H1 (cell line): Measurements from ENCODE around the gene STAT4. TPM values are rescaled to one million over a fixed set of nuclear protein-coding genes. Genes with fewer than 3 reads are reported as not detected.

Experiments
- CTCF ChIA-PET: fragments of 300-600 bp; sonication (Branson Sonifier 250); formaldehyde crosslinking; loops from one replicate; lab custom pipeline; 2021; ENCODE audit not compliant: partially characterized antibody; lab: Charles Lee
- POLR2A ChIA-PET: fragments of 300-600 bp; sonication (Branson Sonifier 250); formaldehyde crosslinking; loops from one replicate; lab custom pipeline; 2021; ENCODE audit warnings: inconsistent platforms; ENCODE audit not compliant: partially characterized antibody; lab: Charles Lee
- DNase-seq, 2 experiments: peaks; one replicate each; pipeline versions ENCODE4 v3.0.0 to v3.0.0-alpha.2; 2010 to 2022; ENCODE audit warnings: low spot score in 2 of 2, low read depth in 1 of 2, mixed read lengths in 1 of 2
- FAIRE-seq: peaks from 2 replicates; lab custom pipeline; 2011; peaks lifted over from hg19 to GRCh38; lab: Jason Lieb, UNC
- H2AFZ ChIP-seq: 2 replicates; pipeline ENCODE4 v1.8.1; 2012; ENCODE audit warnings: low read length, inconsistent platforms
- H2AK5ac ChIP-seq: 2 replicates; pipeline ENCODE4 v1.6.1; 2013; ENCODE audit warnings: low read depth, low read length
- H2BK120ac ChIP-seq: replicated peaks from 2 replicates; pipeline ENCODE3; 2013; ENCODE audit warnings: low read depth, low read length, inconsistent platforms
- H2BK12ac ChIP-seq: 2 replicates; pipeline ENCODE4 v1.6.1; 2013; ENCODE audit warnings: low read depth, low read length
- H2BK15ac ChIP-seq: 2 replicates; pipeline ENCODE4 v1.6.1; 2013; ENCODE audit warnings: low read length
- H2BK20ac ChIP-seq: 2 replicates; pipeline ENCODE4 v1.6.1; 2013; ENCODE audit warnings: low read length
- H2BK5ac ChIP-seq: 2 replicates; pipeline ENCODE4 v1.6.1; 2013; ENCODE audit warnings: low read depth, low read length
- H3K14ac ChIP-seq: 2 replicates; pipeline ENCODE4 v1.6.1; 2013; ENCODE audit warnings: inconsistent platforms; ENCODE audit not compliant: insufficient read length
- H3K18ac ChIP-seq: 2 replicates; pipeline ENCODE4 v1.6.1; 2013; ENCODE audit warnings: low read length; ENCODE audit errors: extremely low read depth
- H3K23ac ChIP-seq: 2 replicates; pipeline ENCODE4 v1.6.1; 2013; ENCODE audit warnings: inconsistent platforms; ENCODE audit not compliant: insufficient read length
- H3K23me2 ChIP-seq: 2 replicates; pipeline ENCODE4 v1.6.1; 2013; ENCODE audit warnings: low read depth, low read length
- H3K27ac ChIP-seq: 2 replicates; pipeline ENCODE4 v1.6.1; 2011; ENCODE audit warnings: low read depth, low read length, inconsistent platforms
- H3K27me3 ChIP-seq, 4 experiments: replicated peaks in 1 of 4; 1 replicate in 1 of 4; 2 replicates in 3 of 4; pipeline versions ENCODE4 v1.6.1 to v1.8.1; 2011 to 2013; ENCODE audit warnings: low read length in 3 of 4, mild to moderate bottlenecking in 3 of 4, inconsistent platforms in 2 of 4, mixed read lengths in 2 of 4, moderate library complexity in 1 of 4; ENCODE audit not compliant: control insufficient read depth in 3 of 4, insufficient read depth in 3 of 4; ENCODE audit errors: extremely low read depth in 1 of 4
- H3K36me3 ChIP-seq, 4 experiments: 2 replicates each; pipeline versions ENCODE4 v1.6.1 to v1.8.1; 2011 to 2013; ENCODE audit warnings: mild to moderate bottlenecking in 4 of 4, low read length in 3 of 4, moderate library complexity in 2 of 4, control low read depth in 1 of 4, inconsistent platforms in 1 of 4; ENCODE audit not compliant: insufficient read depth in 4 of 4, control insufficient read depth in 2 of 4
- H3K4ac ChIP-seq: replicated peaks from 2 replicates; pipeline ENCODE3; 2013; ENCODE audit warnings: low read length, low read depth, mixed read lengths, inconsistent platforms; ENCODE audit not compliant: insufficient read length
- H3K4me1 ChIP-seq, 4 experiments: replicated peaks in 1 of 4; 1 replicate in 1 of 4; 2 replicates in 3 of 4; pipeline versions ENCODE4 v1.6.1 to v1.8.1; 2011 to 2013; ENCODE audit warnings: low read length in 3 of 4, inconsistent platforms in 2 of 4, mixed read lengths in 1 of 4; ENCODE audit not compliant: insufficient read depth in 4 of 4, control insufficient read depth in 3 of 4
- H3K4me2 ChIP-seq, 2 experiments: 2 replicates each; pipeline versions ENCODE4 v1.6.1 to v1.8.1; 2011 to 2013; ENCODE audit warnings: low read depth in 2 of 2, low read length in 2 of 2, control low read depth in 1 of 2, inconsistent platforms in 1 of 2, mild to moderate bottlenecking in 1 of 2; ENCODE audit not compliant: insufficient read depth in 1 of 2
- H3K4me3 ChIP-seq, 4 experiments: fragments of 200-600, 300-600 bp in 1 of 4; sonication (generic), shearing (Covaris generic), sonication (Bioruptor Twin) in 1 of 4; 2 replicates each; pipeline versions ENCODE4 v1.5.1 to v1.8.1; 2011 to 2016; ENCODE audit warnings: low read length in 4 of 4, low read depth in 3 of 4, control low read depth in 2 of 4, inconsistent platforms in 2 of 4, mild to moderate bottlenecking in 2 of 4, mixed read lengths in 1 of 4, moderate library complexity in 1 of 4; ENCODE audit not compliant: insufficient read depth in 2 of 4; ENCODE audit errors: extremely low read depth in 1 of 4
- H3K56ac ChIP-seq: replicated peaks from 2 replicates; pipeline ENCODE3; 2013; ENCODE audit warnings: low read depth, mild to moderate bottlenecking, mixed read lengths, low read length, inconsistent platforms; ENCODE audit not compliant: insufficient read length
- H3K79me1 ChIP-seq: 2 replicates; pipeline ENCODE4 v1.6.1; 2013; ENCODE audit warnings: low read depth, low read length, control low read depth
- H3K79me2 ChIP-seq, 2 experiments: 2 replicates each; pipeline versions ENCODE4 v1.6.1 to v1.8.1; 2012 to 2013; ENCODE audit warnings: low read length in 2 of 2, mild to moderate bottlenecking in 2 of 2, inconsistent platforms in 1 of 2; ENCODE audit not compliant: insufficient read depth in 2 of 2, control insufficient read depth in 1 of 2
- H3K9ac ChIP-seq, 4 experiments: replicated peaks in 1 of 4; 1 replicate in 1 of 4; 2 replicates in 3 of 4; pipeline versions ENCODE4 v1.6.1 to v1.8.1; 2011 to 2013; ENCODE audit warnings: low read depth in 3 of 4, low read length in 3 of 4, control low read depth in 2 of 4, mild to moderate bottlenecking in 2 of 4, moderate library complexity in 2 of 4, inconsistent platforms in 1 of 4; ENCODE audit errors: extremely low read depth in 1 of 4
- H3K9me3 ChIP-seq, 2 experiments: 2 replicates each; pipeline versions ENCODE4 v1.6.1 to v1.8.1; 2012 to 2013; ENCODE audit warnings: mild to moderate bottlenecking in 2 of 2, moderate library complexity in 2 of 2, control low read depth in 1 of 2, inconsistent platforms in 1 of 2, low read depth in 1 of 2, low read length in 1 of 2, mixed read lengths in 1 of 2; ENCODE audit not compliant: insufficient read depth in 2 of 2
- H4K20me1 ChIP-seq, 2 experiments: replicated peaks in 1 of 2; 2 replicates each; pipeline versions ENCODE3 to v1.8.1; 2011 to 2013; ENCODE audit warnings: inconsistent platforms in 2 of 2, low read length in 2 of 2, mild to moderate bottlenecking in 1 of 2; ENCODE audit not compliant: insufficient read depth in 2 of 2, control insufficient read depth in 1 of 2
- H4K5ac ChIP-seq: 2 replicates; pipeline ENCODE4 v1.6.1; 2013; ENCODE audit warnings: low read length, low read depth, mixed read lengths, inconsistent platforms; ENCODE audit not compliant: insufficient read length
- H4K8ac ChIP-seq: 2 replicates; pipeline ENCODE4 v1.8.0; 2013; ENCODE audit warnings: mild to moderate bottlenecking, moderate library complexity, low read length, inconsistent platforms; ENCODE audit not compliant: insufficient read depth; ENCODE audit errors: extremely low read depth
- H4K91ac ChIP-seq: replicated peaks from 2 replicates; pipeline ENCODE3; 2013; ENCODE audit warnings: low read length, mixed read lengths, inconsistent platforms; ENCODE audit not compliant: insufficient read length
- ASH2L ChIP-seq: fragments of 200-600, 300-600 bp; sonication (generic); IDR thresholded peaks from one replicate; pipeline ENCODE4 v1.7.1; 2017; ENCODE audit warnings: low read length
- CREB1 ChIP-seq: IDR thresholded peaks from 2 replicates; pipeline ENCODE4 v1.6.1; 2012; ENCODE audit warnings: inconsistent platforms
- EZH2 ChIP-seq: fragments of 200-600 bp; sonication (generic); IDR thresholded peaks from 2 replicates; pipeline ENCODE4 v1.7.1; 2012; ENCODE audit warnings: low read depth, mild to moderate bottlenecking, moderate library complexity, low read length, inconsistent platforms; ENCODE audit not compliant: severe bottlenecking
- RNF2 ChIP-seq: fragments of 200-900, 300-1000 bp; sonication (generic); IDR thresholded peaks from 2 replicates; pipeline ENCODE4 v1.7.1; 2016; ENCODE audit warnings: borderline replicate concordance, low read depth, mild to moderate bottlenecking, antibody characterized with exemption, low read length; ENCODE audit not compliant: poor library complexity, severe bottlenecking; ENCODE audit errors: missing control alignments
- SIX5 ChIP-seq: IDR thresholded peaks from 2 replicates; pipeline ENCODE4 v1.6.1; 2011; ENCODE audit warnings: mild to moderate bottlenecking, low read depth, low read length
- TAF1 ChIP-seq: IDR thresholded peaks from 2 replicates; pipeline ENCODE4 v1.6.1; 2011; ENCODE audit warnings: mild to moderate bottlenecking, low read depth, low read length
- WGBS, 2 experiments: shearing (Covaris generic) in 1 of 2; methylation state at CpG; one replicate each; pipeline versions ENCODE4 v1.1.6 to v1.1.7; 2013 to 2015; ENCODE audit warnings: low lambda C conversion rate in 2 of 2, mixed read lengths in 2 of 2, inconsistent platforms in 1 of 2, low coverage in 1 of 2, missing lambda C conversion rate in 1 of 2; ENCODE audit not compliant: insufficient replicate concordance in 2 of 2, insufficient coverage in 1 of 2, insufficient read length in 1 of 2; ENCODE audit errors: extremely low coverage in 1 of 2, missing lambda C conversion rate in 1 of 2; 5-methylcytosine and 5-hydroxymethylcytosine counted together
- polyA plus RNA-seq, 7 experiments: library from polyadenylated mRNA; depleted of rRNA in 3 of 7; stranded (reverse) in 5 of 7; unstranded in 2 of 7; fragments of >200 nt in 5 of 7; fragments of 200-250 nt in 2 of 7; gene quantifications; 1 replicate in 5 of 7; 2 replicates in 1 of 7; 4 replicates in 1 of 7; pipeline versions ENCODE4 v1.2.1 to v1.2.3, GENCODE V29; 2011 to 2013; ENCODE audit warnings: missing spikeins in 2 of 7, mixed read lengths in 2 of 7
- total RNA-seq: library from RNA; stranded (reverse); fragmentation: NEBNext Ultra II Directional; extraction: Animal tissue kit (Norgen Biotek cat#: 25700); gene quantifications from 2 replicates; pipeline ENCODE4 v1.2.1, GENCODE V29; 2021
- TF ChIP-seq, protein P1 (sequence below), 3 experiments: IDR thresholded peaks; 1 replicate in 2 of 3; 2 replicates in 1 of 3; pipeline versions ENCODE4 v1.5.1 to v1.6.1; 2011; ENCODE audit warnings: low read length in 3 of 3, mild to moderate bottlenecking in 3 of 3, inconsistent platforms in 2 of 3, low read depth in 1 of 3, moderate library complexity in 1 of 3; ENCODE audit not compliant: insufficient read depth in 1 of 3; ENCODE audit errors: control extremely low read depth in 1 of 3

The STAT4 gene
- total and polyA plus RNA-seq, 2 of the 8 experiments (the other 6 are each of a cell fraction or from before 2014, with no cell fraction given): 0.36 to 0.63 TPM

DNA sequence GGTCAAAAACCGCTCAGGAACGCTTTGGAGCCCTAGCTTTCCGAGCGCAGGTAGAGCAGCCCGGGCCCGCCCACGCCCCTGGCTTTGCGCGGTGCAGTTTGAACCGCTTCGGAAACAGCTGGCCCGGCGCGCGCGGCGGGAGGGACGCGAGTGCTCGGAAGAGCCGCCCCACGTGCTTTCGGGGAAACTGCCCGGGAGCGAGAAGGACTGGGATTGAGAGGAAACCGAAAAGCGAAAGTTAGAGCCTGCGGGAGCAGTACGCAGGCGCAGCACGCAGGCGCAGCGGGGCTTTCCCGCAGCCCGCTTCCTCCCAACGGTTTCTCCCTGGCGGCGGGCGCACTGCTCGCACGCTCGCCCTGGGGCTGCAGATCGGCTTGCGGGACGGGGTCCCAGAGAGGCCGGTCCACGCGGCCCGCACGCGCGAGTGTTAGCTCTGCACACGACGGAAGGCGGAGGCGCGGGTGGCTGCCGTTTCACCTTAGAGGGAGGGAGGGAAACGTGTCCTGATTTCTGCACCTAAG, 130.5 kb downstream of the STAT4 start:
- ChIA-PET POLR2A (interaction anchor here (0.6 to 1.7 kb wide), 4 partner anchors 8 to 403 kb away, joined by 3 to 6 read pairs (median 4); no protein-coding TSS in a partner anchor), CTCF (interaction anchor here (1.1 to 1.9 kb wide), 5 partner anchors 9 to 46 kb away, joined by 3 to 6 read pairs (median 3); no protein-coding TSS in a partner anchor)
- Histone ChIP-seq H2BK12ac (peak overlapping the region; percentile 82; the same call in 1 of the 2 replicates), H3K56ac (peak overlapping the region; percentile 77), H3K4ac (peak overlapping the region; percentile 41), H4K5ac (peak overlapping the region; percentile 67), H3K27ac (peak overlapping the region; percentile 83; the same call in 1 of the 2 replicates), H2BK5ac (peak overlapping the region; percentile 88), H4K20me1 (no peaks in the 10 kb centered on the region), H3K23me2 (peaks cover 4% of the 10 kb centered on the region), H3K18ac (peak overlapping the region; percentile 94; the same call in 1 of the 2 replicates), H2BK15ac (no peak overlapping the region), H3K23ac (no peak overlapping the region), H3K9ac (peak overlapping the region; percentile 76 to 93 (median 80)), H3K14ac (peak overlapping the region; percentile 1), H2BK20ac (no peak overlapping the region), H3K79me2 (no peaks in the 10 kb centered on the region), H3K4me3 (peak overlapping the region; percentile 71 to 87 (median 76)), H4K8ac (peak overlapping the region; percentile 94), H3K79me1 (no peaks in the 10 kb centered on the region), H3K4me1 (peaks cover 0 to 8% (median 3%) of the 10 kb centered on the region in 4 experiments; a peak in 2 of 7 replicates), H2AK5ac (peak overlapping the region; percentile 5; the same call in 1 of the 2 replicates), H3K9me3 (no peaks in the 10 kb centered on the region), H3K27me3 (peaks cover 0 to 6% (median 3%) of the 10 kb centered on the region in 4 experiments; a peak in 3 of 7 replicates), H3K4me2 (peak overlapping the region; percentile 95 to 96), H2BK120ac (no peak overlapping the region), H3K36me3 (no peaks in the 10 kb centered on the region), H4K91ac (peak overlapping the region; percentile 2), H2AFZ (peak overlapping the region; percentile 95)
- DNase-seq (peak; percentile 85 to 92), FAIRE-seq (no peak)
- 1% methylated on average over 59 of the region's 59 CpGs; no CpG with 5 or more reads in 1 of the 2 experiments for WGBS, 2 experiments
- TF ChIP-seq TAF1 (peak; percentile 91), RNF2 (no peak), CREB1 (peak; percentile 78), ASH2L (peak; percentile 76), SIX5 (no peak), EZH2 (no peak)
- TF ChIP-seq, protein P1, sequence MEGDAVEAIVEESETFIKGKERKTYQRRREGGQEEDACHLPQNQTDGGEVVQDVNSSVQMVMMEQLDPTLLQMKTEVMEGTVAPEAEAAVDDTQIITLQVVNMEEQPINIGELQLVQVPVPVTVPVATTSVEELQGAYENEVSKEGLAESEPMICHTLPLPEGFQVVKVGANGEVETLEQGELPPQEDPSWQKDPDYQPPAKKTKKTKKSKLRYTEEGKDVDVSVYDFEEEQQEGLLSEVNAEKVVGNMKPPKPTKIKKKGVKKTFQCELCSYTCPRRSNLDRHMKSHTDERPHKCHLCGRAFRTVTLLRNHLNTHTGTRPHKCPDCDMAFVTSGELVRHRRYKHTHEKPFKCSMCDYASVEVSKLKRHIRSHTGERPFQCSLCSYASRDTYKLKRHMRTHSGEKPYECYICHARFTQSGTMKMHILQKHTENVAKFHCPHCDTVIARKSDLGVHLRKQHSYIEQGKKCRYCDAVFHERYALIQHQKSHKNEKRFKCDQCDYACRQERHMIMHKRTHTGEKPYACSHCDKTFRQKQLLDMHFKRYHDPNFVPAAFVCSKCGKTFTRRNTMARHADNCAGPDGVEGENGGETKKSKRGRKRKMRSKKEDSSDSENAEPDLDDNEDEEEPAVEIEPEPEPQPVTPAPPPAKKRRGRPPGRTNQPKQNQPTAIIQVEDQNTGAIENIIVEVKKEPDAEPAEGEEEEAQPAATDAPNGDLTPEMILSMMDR (IDR thresholded peaks at IDR 0.05; ENCODE audit: control extremely low read depth in 1 of 3, insufficient read depth in 1 of 3, low read depth in 1 of 3, low read length in 3 of 3): no peak
